ENCODE measurements around the gene COQ10A. TPM values are rescaled to one million over a fixed set of nuclear protein-coding genes. Genes with fewer than 3 reads are reported as not detected.

Gene COQ10A
- total and polyA plus RNA-seq, 2 of the 8 experiments (the other 6 are each of a cell fraction or from before 2014, with no cell fraction given) = 21.8 to 42.9 TPM

DNA sequence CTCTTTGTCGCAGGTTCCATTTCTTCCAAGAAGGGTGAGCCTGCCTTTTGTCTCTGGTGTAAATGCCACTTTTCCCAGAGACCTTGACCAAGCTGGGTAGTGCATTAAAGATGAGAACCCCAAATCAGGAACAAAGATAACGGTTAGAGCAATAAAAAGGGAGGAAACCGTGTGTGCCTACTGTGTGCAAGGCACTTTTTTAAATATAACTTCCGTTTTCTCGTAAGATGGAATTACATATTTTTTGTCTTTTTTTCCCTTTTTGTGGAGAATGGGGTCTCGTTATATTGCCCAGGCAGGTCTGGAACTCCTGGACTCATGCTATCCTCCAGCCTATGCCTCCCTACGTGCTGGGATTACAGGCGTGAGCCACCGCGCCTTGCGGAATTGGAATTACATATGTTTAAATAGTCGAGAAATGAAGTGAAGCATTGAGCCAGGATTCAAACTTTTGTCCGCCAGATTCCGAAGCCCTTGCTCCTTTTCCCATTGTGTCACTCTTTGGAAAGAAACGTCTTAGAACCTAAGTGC is 43.1 kb upstream of the COQ10A start:
- Histone ChIP-seq H4K20me1 (replicated peaks in 1 of 2; ENCODE audit: control insufficient read depth in 1 of 2, insufficient read depth in 2 of 2, low read length in 2 of 2) (peaks cover 0 to 2% of the 10 kb centered on the region in 2 experiments), H3K18ac (ENCODE audit: extremely low read depth, low read length) (peak overlapping the region; percentile 54; the same call in 1 of the 2 replicates), H3K4me1 (replicated peaks in 1 of 4; ENCODE audit: control insufficient read depth in 3 of 4, insufficient read depth in 4 of 4, low read length in 3 of 4) (peaks cover 3 to 13% (median 6%) of the 10 kb centered on the region in 4 experiments; a peak in 6 of 7 replicates), H3K9ac (replicated peaks in 1 of 4; ENCODE audit: extremely low read depth in 1 of 4, low read depth in 3 of 4, low read length in 3 of 4) (no peak overlapping the region), H3K4ac (replicated peaks; ENCODE audit: insufficient read length, low read depth, low read length) (peak overlapping the region; percentile 63), H2AFZ (ENCODE audit: low read length) (peak overlapping the region; percentile 64; the same call in 1 of the 2 replicates), H3K56ac (replicated peaks; ENCODE audit: insufficient read length, low read depth, low read length) (no peak overlapping the region), H2BK15ac (ENCODE audit: low read length) (no peak overlapping the region), H2BK5ac (ENCODE audit: low read depth, low read length) (peak overlapping the region; percentile 55; the same call in 1 of the 2 replicates), H3K36me3 (ENCODE audit: control insufficient read depth in 2 of 4, insufficient read depth in 4 of 4, low read length in 3 of 4) (peaks cover 0 to 4% (median 1%) of the 10 kb centered on the region in 4 experiments; a peak in 1 of 8 replicates), H3K4me2 (ENCODE audit: insufficient read depth in 1 of 2, low read depth in 2 of 2, low read length in 2 of 2) (peak overlapping the region; percentile 63 to 100), H3K79me1 (ENCODE audit: low read depth, low read length) (peaks cover 6% of the 10 kb centered on the region), H4K5ac (ENCODE audit: insufficient read length, low read depth, low read length) (peak overlapping the region; percentile 53), H3K9me3 (ENCODE audit: insufficient read depth in 2 of 2, low read depth in 1 of 2, low read length in 1 of 2) (no peaks in the 10 kb centered on the region), H2BK120ac (replicated peaks; ENCODE audit: low read depth, low read length) (peak overlapping the region; percentile 9), H3K27me3 (replicated peaks in 1 of 4; ENCODE audit: control insufficient read depth in 3 of 4, extremely low read depth in 1 of 4, insufficient read depth in 3 of 4, low read length in 3 of 4) (no peaks in the 10 kb centered on the region), H4K91ac (replicated peaks; ENCODE audit: insufficient read length, low read length) (no peak overlapping the region), H3K79me2 (ENCODE audit: control insufficient read depth in 1 of 2, insufficient read depth in 2 of 2, low read length in 2 of 2) (peaks cover 0 to 17% of the 10 kb centered on the region in 2 experiments; a peak in 2 of 4 replicates), H3K14ac (ENCODE audit: insufficient read length) (no peak overlapping the region), H3K23ac (ENCODE audit: insufficient read length) (no peak overlapping the region), H3K27ac (ENCODE audit: low read depth, low read length) (peak overlapping the region; percentile 59; the same call in 1 of the 2 replicates), H2AK5ac (ENCODE audit: low read depth, low read length) (0 out of 2 replicates have a peak overlapping the region, but pooled peaks have one; percentile 0), H4K8ac (ENCODE audit: extremely low read depth, insufficient read depth, low read length) (no peak overlapping the region), H2BK20ac (ENCODE audit: low read length) (no peak overlapping the region), H2BK12ac (ENCODE audit: low read depth, low read length) (no peak overlapping the region; the same call in 1 of the 2 replicates), H3K4me3 (ENCODE audit: extremely low read depth in 1 of 4, insufficient read depth in 2 of 4, low read depth in 3 of 4, low read length in 4 of 4) (peak overlapping the region in 3 of 4 experiments; percentile 10 to 47 (median 14); a peak in 5 of 8 replicates), H3K23me2 (ENCODE audit: low read depth, low read length) (peaks cover 22% of the 10 kb centered on the region)
- POLR2A ChIA-PET (ENCODE audit: partially characterized antibody) = interaction anchor here (1.0 to 9.8 kb wide), 8 partner anchors 10 to 96 kb away, joined by 3 to 203 read pairs (median 31); partner anchors contain the start of genes ANKRD52, CNPY2, ESYT1 and SMARCC2
- no peak for DNase-seq (ENCODE audit: low read depth in 1 of 2, low spot score in 2 of 2)
- CTCF ChIA-PET (ENCODE audit: partially characterized antibody) = interaction anchor here (0.8 to 4.2 kb wide), 11 partner anchors 10 to 105 kb away, joined by 3 to 89 read pairs (median 22); partner anchors contain the start of genes ANKRD52, SMARCC2 and ZC3H10
- FAIRE-seq = no peak
- 49% methylated on average over 15 of the region's 15 CpGs; no CpG with 5 or more reads in 1 of the 2 experiments for WGBS, 2 experiments (ENCODE audit: extremely low coverage in 1 of 2, insufficient coverage in 1 of 2, insufficient read length in 1 of 2, insufficient replicate concordance in 2 of 2, low coverage in 1 of 2, low lambda C conversion rate in 2 of 2, missing lambda C conversion rate in 1 of 2)
- no peak for TF ChIP-seq SIX5 (IDR thresholded peaks at IDR 0.05; ENCODE audit: low read depth, low read length)
- no peak for TF ChIP-seq JUND (IDR thresholded peaks at IDR 0.05; ENCODE audit: low read length)
- no peak for TF ChIP-seq MAFK (IDR thresholded peaks at IDR 0.05; ENCODE audit: low read depth, low read length)
- no peak for TF ChIP-seq SIN3A (conservative IDR thresholded peaks at IDR 0.05 in 1 of 2, IDR thresholded peaks at IDR 0.05 in 1 of 2; ENCODE audit: low read depth in 1 of 2, low read length in 2 of 2)
- TF ChIP-seq EGR1 (IDR thresholded peaks at IDR 0.05; ENCODE audit: borderline replicate concordance, low read depth, low read length) = no peak
- no peak for TF ChIP-seq TAF1 (IDR thresholded peaks at IDR 0.05; ENCODE audit: low read depth, low read length)
- TF ChIP-seq, protein P1, sequence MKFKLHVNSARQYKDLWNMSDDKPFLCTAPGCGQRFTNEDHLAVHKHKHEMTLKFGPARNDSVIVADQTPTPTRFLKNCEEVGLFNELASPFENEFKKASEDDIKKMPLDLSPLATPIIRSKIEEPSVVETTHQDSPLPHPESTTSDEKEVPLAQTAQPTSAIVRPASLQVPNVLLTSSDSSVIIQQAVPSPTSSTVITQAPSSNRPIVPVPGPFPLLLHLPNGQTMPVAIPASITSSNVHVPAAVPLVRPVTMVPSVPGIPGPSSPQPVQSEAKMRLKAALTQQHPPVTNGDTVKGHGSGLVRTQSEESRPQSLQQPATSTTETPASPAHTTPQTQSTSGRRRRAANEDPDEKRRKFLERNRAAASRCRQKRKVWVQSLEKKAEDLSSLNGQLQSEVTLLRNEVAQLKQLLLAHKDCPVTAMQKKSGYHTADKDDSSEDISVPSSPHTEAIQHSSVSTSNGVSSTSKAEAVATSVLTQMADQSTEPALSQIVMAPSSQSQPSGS (IDR thresholded peaks at IDR 0.05; ENCODE audit: low read length) = no peak
- no peak for TF ChIP-seq KDM4A (IDR thresholded peaks at IDR 0.05; ENCODE audit: low read depth, low read length, severe bottlenecking)
- TF ChIP-seq KDM1A (IDR thresholded peaks at IDR 0.05; ENCODE audit: borderline replicate concordance, low read length) = no peak
- no peak for TF ChIP-seq CEBPB (IDR thresholded peaks at IDR 0.05; ENCODE audit: low read depth, low read length)
- TF ChIP-seq TAF7 (optimal IDR thresholded peaks at IDR 0.05; ENCODE audit: borderline replicate concordance, low read depth, low read length) = no peak
